ENCODE results near the gene DUSP22. TPM values are rescaled to one million over a fixed set of nuclear protein-coding genes. Genes with fewer than 3 reads are reported as not detected.
"Not testable (repeated sequence)": the region's sequence is repeated elsewhere in the genome, so short reads cannot be mapped to it uniquely, and the experiment has no call there.

DUSP22 gene
- total RNA-seq, 1 donor from 2014 or later: 26.8 TPM

- intact Hi-C loops (cut with micrococcal nuclease): no loop called here
Measured at GRCh38 chr6:362924-363249, 70.6 kb downstream of the DUSP22 start.

GRCh38 chr6:363291-363690, 71.0 kb downstream of the DUSP22 start:
- intact Hi-C loops (cut with micrococcal nuclease): no loop called here

- intact Hi-C loops (cut with micrococcal nuclease): no loop called here
Measured at GRCh38 chr6:363909-364308, 71.6 kb downstream of the DUSP22 start.

- intact Hi-C loops (cut with micrococcal nuclease): no loop called here
Measured at GRCh38 chr6:364609-365540, 72.6 kb downstream of the DUSP22 start.

- intact Hi-C loops (cut with micrococcal nuclease): no loop called here
Measured at GRCh38 chr6:365835-366234, 73.5 kb downstream of the DUSP22 start.

GRCh38 chr6:366389-367297, 74.4 kb downstream of the DUSP22 start:
- intact Hi-C loops (cut with micrococcal nuclease): no loop called here

GRCh38 chr6:367298-367794, 75.1 kb downstream of the DUSP22 start:
- intact Hi-C loops (cut with micrococcal nuclease): no loop called here

- intact Hi-C loops (cut with micrococcal nuclease): no loop called here
Measured at GRCh38 chr6:367891-368630, 75.8 kb downstream of the DUSP22 start.

GRCh38 chr6:369559-370431, 77.5 kb downstream of the DUSP22 start:
- intact Hi-C loops (cut with micrococcal nuclease): no loop called here

GRCh38 chr6:370555-370954, 78.3 kb downstream of the DUSP22 start:
- intact Hi-C loops (cut with micrococcal nuclease): no loop called here

GRCh38 chr6:371851-372250, 79.6 kb downstream of the DUSP22 start:
- intact Hi-C loops (cut with micrococcal nuclease): not testable (repeated sequence)

GRCh38 chr6:372336-372911, 80.1 kb downstream of the DUSP22 start:
- intact Hi-C loops (cut with micrococcal nuclease): no loop called here

GRCh38 chr6:373031-373430, 80.7 kb downstream of the DUSP22 start:
- intact Hi-C loops (cut with micrococcal nuclease): no loop called here

- intact Hi-C loops (cut with micrococcal nuclease): no loop called here
Measured at GRCh38 chr6:373773-374724, 81.8 kb downstream of the DUSP22 start.

GRCh38 chr6:374956-375355, 82.7 kb downstream of the DUSP22 start:
- intact Hi-C loops (cut with micrococcal nuclease): no loop called here

- intact Hi-C loops (cut with micrococcal nuclease): no loop called here
Measured at GRCh38 chr6:376827-377640, 84.7 kb downstream of the DUSP22 start.

- intact Hi-C loops (cut with micrococcal nuclease): not testable (repeated sequence)
Measured at GRCh38 chr6:377641-378020, 85.3 kb downstream of the DUSP22 start.

All from T-helper 2 cell treated with Interferon-gamma antibody and Interleukin-4, amounts not matched to agents 100 ng/mL and 5 ng/mL, for 36 hours (primary cell).